ENCODE data around the gene MYLK. TPM values are rescaled to one million over a fixed set of nuclear protein-coding genes. Genes with fewer than 3 reads are reported as not detected.
"Not testable (repeated sequence)": the region's sequence is repeated elsewhere in the genome, so short reads cannot be mapped to it uniquely, and the experiment has no call there.

MYLK gene
- total RNA-seq, 1 experiment from 2014 or later: not detected

DNA sequence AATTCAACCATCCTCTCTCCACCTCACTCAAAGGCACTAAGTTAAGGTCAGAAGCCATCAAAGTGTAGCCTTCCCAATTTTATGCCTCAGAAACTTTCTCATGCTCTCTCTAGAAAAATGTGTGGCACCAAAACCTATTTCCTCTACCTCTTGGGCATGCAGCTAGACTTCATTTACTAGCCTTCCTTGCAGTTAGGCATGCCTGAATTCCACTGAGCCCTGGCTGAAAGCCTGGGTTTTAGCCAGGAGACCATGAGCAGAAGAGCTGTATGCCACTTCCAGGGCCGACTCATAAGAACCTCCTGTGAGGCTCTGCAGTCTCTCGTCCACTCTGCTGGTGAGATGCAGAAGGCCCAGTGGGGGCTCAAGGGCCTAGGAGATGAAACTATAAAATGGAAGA lies 145.0 kb downstream of the MYLK start:
- no peak for DNase-seq (ENCODE audit: low spot score)
- in situ Hi-C loops (cut with HindIII; ENCODE audit: low sequenced_read_pairs): no loop called here

DNA sequence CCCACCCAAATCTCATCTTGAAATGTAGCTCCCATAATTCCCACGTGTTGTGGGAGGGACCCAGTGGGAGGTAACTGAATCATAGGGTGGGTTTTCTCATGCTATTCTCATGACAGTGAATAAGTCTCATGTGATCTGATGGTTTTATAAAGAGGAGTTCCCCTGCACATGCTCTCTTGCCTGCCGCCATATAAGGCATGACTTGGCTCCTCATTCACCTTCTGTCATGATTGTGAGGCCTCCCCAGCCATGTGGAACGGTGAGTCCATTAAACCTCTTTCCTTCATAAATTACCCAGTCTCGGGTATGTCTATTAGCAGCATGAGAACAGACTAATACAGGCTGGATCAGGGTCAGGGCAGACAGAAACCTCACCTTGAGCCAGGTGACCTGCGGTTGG lies 145.6 kb downstream of the MYLK start:
- DNase-seq (ENCODE audit: low spot score); in situ Hi-C loops (cut with HindIII; ENCODE audit: low sequenced_read_pairs): not testable (repeated sequence)

DNA sequence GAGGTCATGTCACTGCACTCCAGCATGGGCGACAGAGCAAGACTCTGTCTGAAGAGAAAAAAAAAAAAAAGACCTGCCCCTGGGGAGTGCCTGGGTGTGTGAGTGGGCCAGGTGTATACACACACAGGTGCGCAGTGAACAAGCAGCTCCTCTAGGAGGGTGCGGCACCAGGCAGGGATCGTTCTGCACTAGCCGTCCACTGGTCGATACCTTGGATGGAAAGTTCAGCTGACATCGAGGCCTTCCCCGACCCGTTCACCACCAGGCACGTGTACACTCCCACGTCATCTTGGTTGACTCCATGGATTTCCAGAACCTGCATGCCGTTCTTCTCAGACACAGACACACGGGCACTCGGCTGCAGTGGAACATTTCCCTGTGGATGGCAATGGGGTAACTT lies 147.0 kb downstream of the MYLK start:
- in situ Hi-C loops (cut with HindIII; ENCODE audit: low sequenced_read_pairs): no loop called here
- no peak for DNase-seq (ENCODE audit: low spot score)

DNA sequence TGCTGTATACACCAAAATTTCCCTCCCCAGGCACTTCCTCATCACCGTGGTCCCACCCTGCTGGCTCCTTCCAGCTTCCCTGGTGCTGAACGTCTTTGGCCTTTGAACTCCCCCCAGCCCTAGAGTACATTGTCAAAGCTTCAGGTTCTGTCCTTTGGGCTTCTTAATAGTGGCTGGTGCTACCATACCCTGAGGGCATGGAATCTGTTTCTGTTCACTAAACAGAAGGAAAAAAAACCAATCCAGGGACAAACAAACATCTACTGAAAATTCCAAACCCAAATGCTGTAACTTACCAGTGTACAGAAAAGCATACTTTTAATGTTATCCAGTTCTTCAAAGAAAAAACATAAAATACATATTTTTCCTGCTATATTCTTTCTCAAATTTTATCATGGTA lies 148.7 kb downstream of the MYLK start:
- no peak for DNase-seq (ENCODE audit: low spot score)
- in situ Hi-C loops (cut with HindIII; ENCODE audit: low sequenced_read_pairs): no loop called here

DNA sequence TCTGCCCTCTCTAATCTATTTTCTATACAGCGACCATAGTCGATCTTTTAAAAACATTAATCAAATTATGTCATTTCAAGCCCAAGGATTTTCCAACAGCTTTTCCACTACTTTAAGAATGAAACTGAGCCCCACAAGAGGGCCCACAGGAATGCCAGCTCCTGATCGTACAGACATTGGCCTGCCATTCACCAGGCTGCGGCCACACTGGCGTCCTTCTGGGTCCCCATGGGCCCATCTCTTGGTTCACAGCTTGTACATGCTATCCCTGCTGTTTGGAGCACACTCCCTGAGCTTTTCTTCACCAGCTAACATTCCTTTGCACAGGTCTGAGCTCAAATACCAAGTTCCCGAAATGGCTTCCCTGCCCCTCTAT lies 149.6 kb downstream of the MYLK start:
- in situ Hi-C loops (cut with HindIII; ENCODE audit: low sequenced_read_pairs): no loop called here

DNA sequence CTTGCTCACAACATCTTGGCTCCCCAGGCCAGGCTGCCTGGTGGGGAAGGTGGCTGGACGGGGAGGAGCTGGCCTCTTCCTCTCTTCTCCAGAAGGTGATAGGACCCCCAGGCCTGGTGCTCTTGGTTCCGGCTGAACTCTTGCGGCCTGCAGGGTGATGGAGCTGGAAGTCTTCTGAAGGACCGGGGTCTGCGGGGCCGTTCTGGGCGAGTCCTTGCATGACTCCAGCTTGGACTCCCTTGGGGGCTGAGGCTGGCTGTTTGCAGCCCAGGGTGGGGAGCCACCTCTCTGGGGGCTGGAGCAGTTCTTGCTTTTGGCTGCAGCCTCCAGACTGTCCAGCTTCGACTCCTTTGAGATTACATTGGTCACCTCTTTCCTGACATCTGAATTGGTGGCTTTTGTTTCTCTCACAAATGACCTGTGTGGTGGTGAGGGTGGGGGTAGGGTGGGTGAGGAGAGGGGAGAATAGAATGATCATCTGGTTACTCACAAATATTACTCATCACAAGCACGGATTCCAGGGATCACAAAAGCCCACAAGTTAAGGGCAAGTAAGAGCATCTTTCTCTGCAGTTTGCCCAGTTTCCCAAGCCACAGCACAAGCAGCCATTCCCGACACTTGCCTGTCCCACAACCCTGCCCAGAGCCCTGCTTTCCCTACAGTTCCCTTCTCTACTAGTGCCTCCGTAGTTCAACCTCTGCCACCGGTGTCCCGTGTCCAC lies 150.2 kb downstream of the MYLK start:
- in situ Hi-C loops (cut with HindIII; ENCODE audit: low sequenced_read_pairs): no loop called here
- DNase-seq (ENCODE audit: low spot score): no peak

More for the DNA sequence above, 149.6 kb downstream of the MYLK start:
- no peak for DNase-seq (ENCODE audit: low spot score)

DNA sequence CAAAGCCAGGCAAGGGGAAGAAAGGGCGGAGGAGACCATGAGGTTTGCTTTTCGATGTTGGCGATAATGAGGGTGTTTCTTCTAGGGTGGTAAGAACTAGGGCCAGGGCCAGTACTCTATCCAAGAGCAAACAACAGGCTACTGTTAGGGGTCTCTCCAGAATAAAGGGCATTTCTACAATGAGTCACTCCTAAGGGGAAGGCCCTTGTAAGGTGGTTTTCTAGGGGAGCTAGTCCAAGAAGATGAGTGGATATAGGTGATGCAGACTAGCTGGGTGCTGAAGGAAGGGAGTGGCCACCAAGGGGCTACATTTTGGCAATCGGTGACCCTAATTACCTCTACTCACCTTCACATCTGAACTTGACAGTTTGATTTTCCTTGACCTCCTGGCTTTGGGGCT lies 150.8 kb downstream of the MYLK start:
- in situ Hi-C loops (cut with HindIII; ENCODE audit: low sequenced_read_pairs): no loop called here
- no peak for DNase-seq (ENCODE audit: low spot score)

DNA sequence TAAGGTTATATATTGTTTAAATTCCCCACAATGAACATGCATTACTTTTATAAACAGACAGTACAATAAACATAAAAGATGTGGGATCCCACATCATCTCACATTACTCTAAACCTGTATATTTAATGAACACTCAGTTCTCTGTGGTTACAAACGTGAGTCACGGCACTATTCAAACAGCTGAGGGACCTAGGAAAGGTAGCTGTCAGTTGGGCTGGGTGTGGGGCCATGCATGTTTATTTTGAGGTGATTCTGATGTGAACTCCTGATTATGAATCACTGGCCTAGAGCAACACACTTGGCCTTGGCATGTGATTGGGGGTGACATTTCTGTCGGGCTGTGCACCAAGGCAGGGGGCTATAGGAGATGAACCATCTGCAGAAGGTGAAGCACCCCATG lies 151.7 kb downstream of the MYLK start:
- in situ Hi-C loops (cut with HindIII; ENCODE audit: low sequenced_read_pairs): no loop called here
- DNase-seq (ENCODE audit: low spot score): no peak

DNA sequence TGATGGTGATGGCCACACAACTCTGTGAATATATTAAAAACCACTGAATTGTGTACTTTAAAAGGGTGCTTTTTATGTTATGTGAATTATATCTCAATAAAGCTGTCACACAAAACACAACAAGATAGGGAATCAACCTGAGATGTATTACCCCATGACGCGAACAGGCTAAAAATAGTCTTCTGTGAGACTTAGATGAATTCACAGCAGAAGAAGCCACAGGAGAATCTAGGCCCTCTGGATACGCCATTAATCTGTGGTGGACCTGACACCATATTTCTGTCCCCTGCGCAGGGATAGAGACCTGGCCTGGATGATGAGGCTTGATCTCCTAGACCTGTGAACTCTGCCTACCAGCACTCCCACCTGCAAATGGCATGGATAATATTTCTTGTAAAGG lies 153.3 kb downstream of the MYLK start:
- in situ Hi-C loops (cut with HindIII; ENCODE audit: low sequenced_read_pairs): no loop called here
- no peak for DNase-seq (ENCODE audit: low spot score)

DNA sequence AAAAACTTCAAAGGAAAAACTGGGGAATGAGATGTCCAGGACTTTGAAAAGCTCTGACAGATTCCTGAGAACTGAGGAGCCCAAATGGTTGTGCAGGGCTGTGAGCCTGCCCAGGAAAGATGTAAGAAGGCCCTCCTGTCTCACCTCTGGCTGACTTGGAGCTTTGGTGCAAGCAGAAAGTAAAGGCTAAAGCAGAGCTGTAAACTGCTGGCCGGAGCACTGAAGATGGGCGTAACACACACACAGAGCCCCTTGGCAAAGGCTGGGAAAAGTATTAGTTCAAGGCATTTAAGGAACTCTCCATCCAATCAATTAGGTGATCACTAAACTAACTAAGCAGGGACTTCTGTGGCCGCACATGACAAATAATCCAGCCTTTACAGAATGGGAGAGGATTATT lies 155.1 kb downstream of the MYLK start:
- in situ Hi-C loops (cut with HindIII; ENCODE audit: low sequenced_read_pairs): no loop called here
- no peak for DNase-seq (ENCODE audit: low spot score)

DNA sequence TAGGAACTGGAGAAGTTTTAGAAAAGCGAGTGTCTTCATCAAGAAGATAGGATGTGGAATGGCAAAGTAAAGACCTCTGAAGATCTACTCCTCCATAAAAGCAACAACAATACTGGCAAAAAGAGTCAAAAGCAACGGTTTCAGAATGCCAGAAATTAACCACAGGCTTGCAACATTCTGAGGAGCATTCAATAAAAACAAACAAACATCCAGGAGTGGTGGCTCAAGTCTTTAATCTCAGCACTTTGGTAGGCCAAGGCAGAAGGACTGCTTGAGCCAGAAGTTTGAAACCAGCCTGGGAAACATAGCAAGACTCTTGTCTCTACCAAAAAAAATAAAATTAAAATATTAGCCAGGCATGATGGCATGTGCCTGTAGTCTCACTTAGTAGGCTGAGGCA lies 156.1 kb downstream of the MYLK start:
- no peak for DNase-seq (ENCODE audit: low spot score)
- in situ Hi-C loops (cut with HindIII; ENCODE audit: low sequenced_read_pairs): no loop called here

DNA sequence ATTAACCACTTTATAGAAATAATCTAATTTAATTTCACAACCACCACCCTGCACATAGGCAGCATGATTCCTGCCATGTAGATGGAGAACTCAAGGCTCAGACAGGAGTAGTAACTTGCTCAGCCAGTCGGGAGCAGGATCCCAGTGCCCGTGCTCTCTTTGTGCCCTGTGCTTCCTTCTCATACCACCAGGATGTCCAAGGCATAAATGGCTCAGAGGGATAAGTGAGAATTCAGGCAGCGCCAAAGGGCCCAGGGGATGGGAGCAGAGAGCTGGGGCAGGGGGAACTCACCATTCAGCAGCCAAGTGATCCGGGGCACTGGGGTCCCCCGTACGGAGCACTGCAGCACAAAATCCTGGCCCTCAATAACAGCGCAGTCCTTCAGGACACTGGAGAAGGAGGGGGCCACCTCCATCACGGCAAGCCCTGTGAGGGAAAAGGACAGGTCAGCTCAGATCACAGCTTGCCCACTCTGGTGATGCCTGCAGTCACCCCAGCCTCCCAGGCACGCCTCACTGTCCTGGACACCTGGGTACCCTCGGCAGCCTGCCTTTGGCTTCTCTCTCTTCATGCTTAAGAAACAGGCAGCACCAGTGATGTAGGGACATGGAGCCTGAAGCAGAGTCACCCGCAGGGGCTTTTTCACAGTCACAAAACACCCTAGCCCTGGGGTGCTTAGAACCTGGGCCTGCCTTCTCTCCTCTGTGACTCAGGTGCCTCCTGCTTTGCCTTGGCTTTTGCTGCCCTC lies 158.3 kb downstream of the MYLK start:
- in situ Hi-C loops (cut with HindIII; ENCODE audit: low sequenced_read_pairs): no loop called here
- no peak for DNase-seq (ENCODE audit: low spot score)

DNA sequence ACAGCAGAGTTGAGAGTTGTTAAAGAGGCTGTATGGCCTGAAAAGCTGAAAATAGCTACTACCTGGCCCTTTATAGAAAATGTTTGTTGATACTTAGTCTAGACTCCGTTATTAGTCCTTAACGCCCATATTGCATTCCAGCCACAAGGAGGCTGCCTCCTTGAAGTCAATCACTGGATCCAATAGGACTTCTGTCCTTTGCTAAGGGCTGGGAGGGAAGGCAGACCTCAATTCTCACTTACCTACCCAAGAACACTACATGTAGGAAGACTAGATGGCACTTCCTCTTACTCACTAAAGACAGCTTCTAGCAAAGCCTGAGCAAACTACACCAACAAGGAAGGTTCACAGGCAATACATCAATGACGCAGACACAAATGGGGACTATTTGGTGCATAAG lies 159.8 kb downstream of the MYLK start:
- no peak for DNase-seq (ENCODE audit: low spot score)
- in situ Hi-C loops (cut with HindIII; ENCODE audit: low sequenced_read_pairs): no loop called here

DNA sequence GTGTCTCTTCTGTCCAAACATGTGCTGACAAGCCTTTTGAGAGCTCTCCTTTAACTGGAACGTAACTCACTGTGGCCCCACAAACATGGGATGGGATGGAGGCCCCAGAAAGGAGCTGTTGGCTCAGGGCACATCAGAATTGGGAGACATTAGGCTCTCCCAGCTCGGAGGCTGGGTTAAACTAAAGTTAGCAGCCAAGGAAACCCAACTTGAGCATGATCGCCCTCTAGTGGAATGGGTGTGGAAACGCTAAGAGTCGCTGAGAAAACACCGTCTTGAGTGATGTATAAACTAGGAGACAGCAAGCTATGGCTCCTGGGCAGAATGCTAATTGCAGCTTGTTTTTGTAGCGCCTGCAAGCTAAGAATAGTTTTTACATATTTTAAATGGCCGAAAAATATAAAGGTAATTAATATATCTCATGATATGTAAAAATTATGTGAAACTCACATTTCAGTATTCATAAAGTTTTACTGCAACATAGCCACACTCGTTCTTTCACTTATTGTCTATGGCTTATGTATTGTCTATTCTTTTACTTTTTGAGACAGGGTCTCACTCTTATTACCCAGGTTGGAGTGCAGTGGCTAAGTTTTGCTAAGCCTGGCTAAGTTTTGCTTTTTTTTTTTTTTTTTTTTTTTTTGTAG lies 160.5 kb downstream of the MYLK start:
- in situ Hi-C loops (cut with HindIII; ENCODE audit: low sequenced_read_pairs): no loop called here

DNA sequence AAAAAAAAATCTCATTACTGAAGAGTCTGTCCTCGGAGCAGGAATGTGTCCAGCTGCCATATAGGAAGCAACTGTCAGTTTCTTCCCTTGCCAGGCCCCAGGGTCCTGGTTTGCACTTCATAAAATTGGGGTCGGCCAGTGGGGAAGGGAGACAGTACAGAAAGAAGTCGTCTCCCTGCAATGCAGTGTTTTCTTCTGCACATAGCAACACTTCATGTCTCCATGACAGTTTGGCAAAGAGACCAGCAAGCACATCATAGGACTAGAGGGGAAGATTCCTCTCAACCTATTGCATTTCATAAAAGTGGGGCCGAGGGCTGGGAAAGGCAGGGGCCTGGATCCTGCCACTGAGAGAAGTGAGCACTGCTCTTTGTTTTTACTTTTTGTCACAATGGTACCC lies 161.1 kb downstream of the MYLK start:
- DNase-seq (ENCODE audit: low spot score): no peak
- in situ Hi-C loops (cut with HindIII; ENCODE audit: low sequenced_read_pairs): no loop called here

More for the DNA sequence above, 160.5 kb downstream of the MYLK start:
- peak; percentile 74 for DNase-seq (ENCODE audit: low spot score)

DNA sequence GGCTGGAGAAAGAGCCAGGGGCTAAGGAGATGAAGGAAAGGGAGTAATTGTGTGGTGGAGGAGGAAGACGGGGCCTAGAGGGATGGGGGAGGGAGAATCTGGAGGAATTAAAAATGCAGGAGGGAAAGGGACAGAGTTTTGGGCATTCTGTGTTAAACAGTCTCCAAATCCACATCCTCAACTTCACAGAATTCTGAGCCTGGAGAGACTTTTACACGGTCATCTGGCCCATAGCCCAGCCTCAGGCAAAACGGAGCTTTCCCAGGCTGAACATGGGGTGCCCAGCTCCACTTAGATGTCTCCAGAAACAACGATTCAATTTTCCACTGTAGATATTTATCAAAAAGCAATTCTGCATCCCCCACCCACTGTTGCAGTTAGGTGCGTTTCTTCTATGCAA lies 161.7 kb downstream of the MYLK start:
- DNase-seq (ENCODE audit: low spot score): no peak
- in situ Hi-C loops (cut with HindIII; ENCODE audit: low sequenced_read_pairs): no loop called here

DNA sequence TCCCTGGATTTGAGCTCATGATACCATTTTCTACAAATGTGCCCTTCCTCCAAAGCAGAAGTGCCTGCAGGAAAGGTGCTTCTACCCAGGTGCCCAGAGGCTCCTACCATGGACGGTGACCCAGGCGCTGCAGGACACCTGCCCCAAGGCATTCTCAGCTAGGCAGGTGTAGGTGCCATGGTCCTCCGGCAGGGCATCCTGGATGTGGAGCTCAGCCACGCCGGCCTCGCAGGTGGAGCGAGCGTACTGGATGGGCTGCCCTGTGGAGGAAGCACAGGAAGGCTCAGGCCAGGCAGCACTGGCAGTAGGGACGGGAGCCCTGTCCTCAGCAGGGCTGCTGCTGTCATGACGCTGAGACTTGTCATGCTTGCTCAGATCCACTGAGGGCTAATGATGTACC lies 162.1 kb downstream of the MYLK start:
- in situ Hi-C loops (cut with HindIII; ENCODE audit: low sequenced_read_pairs): no loop called here
- DNase-seq (ENCODE audit: low spot score): no peak

DNA sequence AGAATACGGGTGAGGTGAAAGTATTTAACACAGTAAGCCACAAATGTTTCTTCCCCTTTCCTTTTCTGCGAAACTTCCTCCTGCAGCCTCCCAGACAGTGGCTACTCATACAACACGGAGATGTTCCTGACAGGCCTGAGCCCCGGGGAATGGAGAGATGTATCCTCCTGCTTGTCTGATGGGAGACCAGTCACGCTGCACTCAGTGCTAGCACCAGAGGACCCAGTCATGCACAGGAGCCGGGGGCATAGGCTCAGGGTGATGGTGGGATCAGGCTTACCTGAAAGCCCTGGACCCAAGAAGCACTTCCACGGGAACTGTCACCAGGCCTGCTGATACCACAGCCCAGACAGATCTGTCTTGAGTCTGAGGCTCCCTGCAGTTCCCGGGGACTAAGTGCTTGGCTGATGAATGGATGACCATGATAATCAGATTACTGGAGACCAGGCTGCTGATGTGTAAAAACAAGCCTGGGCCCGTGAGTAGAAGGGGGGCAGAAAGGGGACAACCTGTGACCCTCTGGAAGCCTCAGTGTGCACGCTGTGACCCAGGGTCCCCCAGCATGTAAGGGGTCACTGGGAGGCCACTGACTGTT lies 162.9 kb downstream of the MYLK start:
- in situ Hi-C loops (cut with HindIII; ENCODE audit: low sequenced_read_pairs); DNase-seq (ENCODE audit: low spot score): not testable (repeated sequence)

DNA sequence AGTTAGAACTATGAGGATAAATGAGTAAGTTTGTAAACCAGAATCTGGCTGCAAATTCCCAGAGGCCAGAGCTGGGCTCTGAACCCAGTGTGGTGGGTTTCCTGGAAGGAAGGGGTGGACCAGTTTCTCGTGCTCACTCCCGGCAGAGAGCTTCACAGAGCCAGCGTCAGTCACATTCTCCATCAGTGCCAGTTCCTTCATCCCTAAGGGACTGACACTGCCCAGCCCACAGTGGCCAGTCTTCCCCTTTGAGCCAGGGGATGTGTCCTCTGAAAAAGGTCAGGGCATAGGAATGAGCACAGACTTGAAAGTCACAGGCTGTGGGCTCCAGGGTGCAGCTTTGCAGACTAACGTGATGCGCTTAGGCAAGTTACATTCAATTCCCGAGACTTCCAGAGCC lies 163.5 kb downstream of the MYLK start:
- DNase-seq (ENCODE audit: low spot score): no peak
- in situ Hi-C loops (cut with HindIII; ENCODE audit: low sequenced_read_pairs): no loop called here

DNA sequence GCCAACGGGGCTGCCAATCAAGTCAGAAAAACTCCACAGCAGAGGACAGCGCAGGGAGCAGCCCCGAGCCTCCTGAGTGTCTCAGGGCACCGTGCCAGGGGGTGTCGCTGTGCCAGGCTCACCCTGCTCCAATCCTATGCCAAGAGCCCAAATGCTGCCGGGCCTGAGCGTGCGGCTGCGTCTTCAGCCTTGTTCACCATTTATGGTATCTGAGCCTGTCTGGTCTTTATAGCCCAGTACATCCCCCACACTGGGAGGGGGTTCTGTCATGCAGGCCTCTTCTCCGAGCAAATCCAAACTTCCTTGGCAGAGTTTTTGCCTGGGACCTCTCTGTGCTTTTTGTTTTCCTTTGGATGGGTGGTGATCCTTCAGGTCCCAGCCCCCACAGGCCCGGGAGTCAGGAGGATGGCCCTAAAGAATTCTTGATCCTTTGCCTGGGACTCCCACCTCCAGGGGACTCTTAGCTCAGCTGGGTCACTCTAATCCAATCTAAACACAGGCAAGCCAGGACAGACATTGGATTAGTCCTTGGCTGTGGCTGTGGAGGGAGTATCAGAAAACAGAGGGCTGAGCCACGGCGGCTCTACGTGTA lies 164.2 kb downstream of the MYLK start:
- peak; percentile 40 for DNase-seq (ENCODE audit: low spot score)
- in situ Hi-C loops (cut with HindIII; ENCODE audit: low sequenced_read_pairs): no loop called here

All from G401 (cell line).